AG04449 (cell line): ENCODE measurements around the gene SLC32A1.

ENCODE experiments used
- CTCF ChIA-PET: fragments of 350-600 bp; formaldehyde crosslinking; extraction: SDS; loops from one replicate; lab custom pipeline; 2021; ENCODE audit warnings: antibody characterized with exemption; lab: Yijun Ruan, JAX
- POLR2A ChIA-PET: fragments of 400-600, 350-600 bp; formaldehyde crosslinking; extraction: SDS; loops from one replicate; lab custom pipeline; 2020; ENCODE audit warnings: antibody characterized with exemption, inconsistent platforms; lab: Yijun Ruan, JAX
- DNase-seq: peaks from one replicate; pipeline ENCODE4 v3.0.0-alpha.2; 2010; ENCODE audit warnings: low read depth, low spot score
- H3K4me3 ChIP-seq: 2 replicates; pipeline ENCODE4 v1.5.1; 2011; ENCODE audit warnings: low read depth, mild to moderate bottlenecking, control low read depth, low read length
- TF ChIP-seq, protein P1 (sequence below): IDR thresholded peaks from one replicate; pipeline ENCODE4 v1.5.1; 2011; ENCODE audit warnings: mild to moderate bottlenecking, moderate library complexity, low read length, control low read depth, inconsistent platforms; ENCODE audit not compliant: insufficient read depth; ENCODE audit errors: missing control alignments

The SLC32A1 gene

DNA sequence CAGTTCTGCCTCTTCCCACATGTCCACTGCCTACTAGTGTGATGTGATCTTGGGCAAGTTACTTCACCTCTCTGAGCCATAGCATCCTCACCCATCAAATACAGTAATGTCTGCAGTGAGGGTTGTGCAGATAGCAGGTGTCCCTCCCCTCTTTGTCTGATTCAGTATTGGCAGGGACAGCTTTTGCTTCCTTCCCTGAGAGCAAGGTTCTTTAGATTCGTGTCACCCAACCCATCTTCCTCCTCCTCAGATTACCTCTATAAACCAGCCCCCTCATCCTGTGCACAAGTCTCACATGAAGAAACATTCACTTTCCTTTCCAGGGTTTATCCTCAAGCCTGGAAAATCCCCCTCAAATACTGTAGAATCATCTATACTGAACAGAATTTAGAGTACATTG lies 39.3 kb downstream of the SLC32A1 start:
- H3K4me3 ChIP-seq, result no peak overlapping the region
- ChIA-PET CTCF (interaction anchor here (1.5 kb wide), 1 partner anchor 130 kb away, joined by 4 read pairs; no protein-coding TSS in a partner anchor), POLR2A (no interaction called here)
- TF ChIP-seq, protein P1, sequence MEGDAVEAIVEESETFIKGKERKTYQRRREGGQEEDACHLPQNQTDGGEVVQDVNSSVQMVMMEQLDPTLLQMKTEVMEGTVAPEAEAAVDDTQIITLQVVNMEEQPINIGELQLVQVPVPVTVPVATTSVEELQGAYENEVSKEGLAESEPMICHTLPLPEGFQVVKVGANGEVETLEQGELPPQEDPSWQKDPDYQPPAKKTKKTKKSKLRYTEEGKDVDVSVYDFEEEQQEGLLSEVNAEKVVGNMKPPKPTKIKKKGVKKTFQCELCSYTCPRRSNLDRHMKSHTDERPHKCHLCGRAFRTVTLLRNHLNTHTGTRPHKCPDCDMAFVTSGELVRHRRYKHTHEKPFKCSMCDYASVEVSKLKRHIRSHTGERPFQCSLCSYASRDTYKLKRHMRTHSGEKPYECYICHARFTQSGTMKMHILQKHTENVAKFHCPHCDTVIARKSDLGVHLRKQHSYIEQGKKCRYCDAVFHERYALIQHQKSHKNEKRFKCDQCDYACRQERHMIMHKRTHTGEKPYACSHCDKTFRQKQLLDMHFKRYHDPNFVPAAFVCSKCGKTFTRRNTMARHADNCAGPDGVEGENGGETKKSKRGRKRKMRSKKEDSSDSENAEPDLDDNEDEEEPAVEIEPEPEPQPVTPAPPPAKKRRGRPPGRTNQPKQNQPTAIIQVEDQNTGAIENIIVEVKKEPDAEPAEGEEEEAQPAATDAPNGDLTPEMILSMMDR, result no peak
- no peak for DNase-seq

DNA sequence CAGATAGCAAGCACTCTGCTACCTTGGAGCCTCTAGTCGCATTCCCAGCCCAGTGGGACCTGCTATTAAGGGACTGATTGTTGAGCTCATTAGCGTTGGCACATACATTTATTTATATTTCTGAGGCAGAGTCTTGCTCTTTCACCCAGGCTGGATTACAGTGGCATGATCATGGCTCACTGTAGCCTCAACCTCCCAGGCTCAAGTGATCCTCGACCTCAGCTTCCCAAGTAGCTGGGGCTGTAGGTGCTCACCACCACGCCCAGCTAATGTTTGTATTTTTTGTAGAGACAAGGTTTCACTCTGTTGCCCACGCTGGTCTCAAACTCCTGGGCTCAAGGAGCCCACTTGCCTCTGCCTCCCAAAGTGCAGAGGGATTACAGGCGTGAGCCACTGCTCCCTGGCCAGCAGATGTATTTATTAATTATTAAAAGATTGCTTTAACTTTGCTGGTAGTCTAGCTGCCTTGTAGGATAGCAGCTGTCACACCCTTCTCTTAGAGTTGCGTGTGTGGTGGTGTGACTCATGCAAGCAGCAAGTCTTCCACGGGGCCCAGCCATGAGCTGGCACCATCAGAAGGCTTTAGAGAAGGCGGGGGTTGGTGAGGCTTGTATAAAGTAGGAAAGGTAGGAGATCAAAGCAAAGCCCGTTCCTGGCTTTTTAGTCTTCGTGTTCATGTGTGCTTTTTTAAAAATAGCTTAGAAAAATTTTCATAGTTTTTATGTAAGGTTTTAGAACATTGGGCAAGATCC lies 40.5 kb downstream of the SLC32A1 start:
- DNase-seq, result peak; percentile 68

DNA sequence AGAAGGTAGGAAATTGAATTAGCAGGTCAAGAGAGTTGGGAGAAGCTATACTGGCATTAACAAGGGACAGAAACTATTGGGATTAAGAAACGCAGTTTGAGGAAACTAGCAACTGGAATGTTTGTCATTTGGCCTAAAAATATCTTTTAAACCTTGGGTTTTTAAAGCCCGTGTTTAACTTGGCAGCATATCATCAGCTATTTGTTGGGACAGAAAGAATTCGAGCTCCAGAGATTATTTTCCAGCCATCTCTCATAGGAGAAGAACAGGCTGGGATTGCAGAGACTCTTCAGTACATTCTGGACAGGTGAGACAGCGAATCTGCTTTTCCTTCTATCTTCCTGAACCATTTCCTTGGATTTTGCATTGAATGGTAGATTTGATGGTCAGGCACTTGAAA lies 41.8 kb downstream of the SLC32A1 start:
- ChIA-PET POLR2A (no interaction called here), CTCF (interaction anchor here (0.6 to 1.7 kb wide), 3 partner anchors 13 to 284 kb away, joined by 3 to 6 read pairs (median 5); no protein-coding TSS in a partner anchor)
- H3K4me3 ChIP-seq, result no peak overlapping the region
- TF ChIP-seq, protein P1, result no peak
- DNase-seq, result no peak

More for the DNA sequence above, 40.5 kb downstream of the SLC32A1 start:
- POLR2A ChIA-PET, result interaction anchor here (0.6 kb wide), 1 partner anchor 26 kb away, joined by 3 read pairs; no protein-coding TSS in a partner anchor
- CTCF ChIA-PET, result interaction anchor here (1.0 to 1.6 kb wide), 3 partner anchors 12 to 129 kb away, joined by 3 to 11 read pairs (median 4); no protein-coding TSS in a partner anchor
- H3K4me3 ChIP-seq, result no peak overlapping the region
- TF ChIP-seq, protein P1, result no peak

DNA sequence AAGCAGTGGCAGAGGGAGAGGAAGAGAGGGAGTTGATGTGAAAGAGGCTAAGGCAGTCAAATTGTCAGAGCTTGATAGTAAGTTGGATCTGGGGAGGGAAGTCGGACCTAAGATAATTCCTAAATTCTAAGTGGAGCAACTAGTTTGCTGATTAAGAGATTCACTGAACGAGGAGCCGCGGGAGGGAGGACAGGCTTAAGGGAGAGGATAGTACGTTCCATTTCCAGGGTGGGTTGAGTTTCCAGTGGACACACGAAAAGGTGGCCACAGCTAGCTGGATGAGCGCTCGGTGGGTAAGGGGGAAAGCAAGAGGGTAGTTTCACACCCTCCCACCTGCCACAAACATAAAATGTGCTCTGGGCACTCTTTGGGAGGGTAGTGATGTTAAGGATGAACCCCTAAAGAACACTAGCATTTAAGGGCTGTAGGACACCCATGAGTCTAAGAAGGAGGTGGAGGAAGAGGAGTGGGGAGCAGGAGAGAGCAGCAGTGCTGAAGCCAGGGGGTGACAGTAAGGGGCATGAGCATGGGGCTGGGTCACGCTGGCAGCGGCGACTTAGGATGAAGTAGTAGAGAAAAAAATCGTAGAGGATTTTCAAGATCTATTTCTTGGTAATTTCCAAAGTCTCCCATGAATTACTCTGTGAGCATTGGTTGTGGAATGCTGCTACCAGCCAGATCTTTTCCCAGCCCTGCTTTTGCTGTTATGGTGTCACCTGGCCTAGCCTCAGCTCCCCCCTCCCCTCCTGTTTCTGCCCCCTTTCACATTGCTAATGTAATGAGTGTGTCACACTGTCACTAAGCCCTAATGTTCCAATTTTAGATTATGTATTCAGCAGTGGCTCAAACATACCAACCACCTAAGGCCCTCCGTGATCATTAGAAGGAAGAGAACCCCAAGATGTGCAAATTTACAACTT lies 45.4 kb downstream of the SLC32A1 start:
- ChIA-PET CTCF (interaction anchor here (1.6 kb wide), 2 partner anchors 9 to 18 kb away, joined by 3 to 4 read pairs; no protein-coding TSS in a partner anchor), POLR2A (no interaction called here)
- TF ChIP-seq, protein P1, result no peak
- H3K4me3 ChIP-seq, result no peak overlapping the region
- no peak for DNase-seq

DNA sequence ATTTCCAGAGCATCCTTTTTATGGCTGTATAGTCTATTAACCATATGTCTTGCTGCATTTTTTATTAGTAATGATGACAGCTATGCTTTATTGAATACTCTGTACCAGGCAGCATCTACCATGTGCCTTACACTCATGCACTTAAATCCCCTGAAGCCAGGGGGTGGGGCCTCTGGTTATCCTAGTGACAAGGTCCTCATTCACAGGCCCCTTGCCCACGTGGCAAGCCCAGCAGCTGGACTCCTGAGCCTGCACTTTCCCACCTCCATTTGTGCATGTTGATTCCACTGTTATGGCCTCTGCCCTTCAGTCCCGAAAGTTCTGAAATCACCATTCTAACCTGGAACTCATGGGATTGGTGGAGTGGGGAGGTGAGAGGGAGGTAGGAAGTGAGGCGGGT lies 46.3 kb downstream of the SLC32A1 start:
- ChIA-PET POLR2A (no interaction called here), CTCF (no interaction called here)
- DNase-seq, result no peak
- TF ChIP-seq, protein P1, result no peak
- no peak overlapping the region for H3K4me3 ChIP-seq
